Panc1 (cell line): ENCODE data around the gene CABP2. TPM values are rescaled to one million over a fixed set of nuclear protein-coding genes. Genes with fewer than 3 reads are reported as not detected.
A peak's percentile ranks its signal among the peaks of the same experiment; 100 is the strongest.

ENCODE experiments used
- ATAC-seq: fragments of 200-7000 bp; cut with Tn5 transposase; 2 replicates; pipeline ENCODE4 v1.9.1; 2020; ENCODE audit warnings: mild to moderate bottlenecking, moderate library complexity
- Bru-seq: library from RNA; stranded (reverse); fragments of 400-500 nt; gene quantifications from one replicate; lab custom pipeline; 2021; lab: Mats Ljungman, UMichigan
- BruChase-seq, 2 experiments: library from RNA; stranded (reverse); fragments of 400-500 nt; gene quantifications; one replicate each; lab custom pipeline; 2021; lab: Mats Ljungman, UMichigan
- BruUV-seq: library from RNA; stranded (reverse); fragments of 400-500 nt; replicated peaks from 2 replicates; lab custom pipeline; 2021; lab: Mats Ljungman, UMichigan
- CTCF ChIA-PET: fragments of 300-600 bp; sonication (Branson Sonifier 250); formaldehyde crosslinking; loops from one replicate; lab custom pipeline; 2022; ENCODE audit warnings: antibody characterized with exemption; lab: Charles Lee
- POLR2A ChIA-PET: fragments of 300-600 bp; sonication (Branson Sonifier 250); formaldehyde crosslinking; loops from one replicate; lab custom pipeline; 2022; ENCODE audit warnings: antibody characterized with exemption; lab: Charles Lee
- DNase-seq: peaks from one replicate; pipeline ENCODE4 v3.0.0-alpha.2; 2010; ENCODE audit warnings: low read depth, low spot score
- H3K27ac ChIP-seq: 2 replicates; pipeline ENCODE4 v1.5.1; 2011; ENCODE audit warnings: mild to moderate bottlenecking, low read length, inconsistent platforms
- H3K27me3 ChIP-seq: fragments of 200-500 bp; sonication (Bioruptor generic); 2 replicates; pipeline ENCODE4 v1.6.0; 2014; ENCODE audit warnings: low read length, inconsistent platforms; ENCODE audit not compliant: control insufficient read depth, insufficient read depth
- H3K36me3 ChIP-seq: fragments of 200-500 bp; sonication (Bioruptor generic); 2 replicates; pipeline ENCODE4 v1.5.1; 2014; ENCODE audit warnings: inconsistent platforms, mild to moderate bottlenecking, low read length, moderate library complexity; ENCODE audit not compliant: control insufficient read depth, insufficient read depth
- H3K4me1 ChIP-seq: 2 replicates; pipeline ENCODE4 v1.5.1; 2011; ENCODE audit warnings: inconsistent platforms, mild to moderate bottlenecking, low read length, moderate library complexity; ENCODE audit not compliant: control insufficient read depth, insufficient read depth
- H3K4me3 ChIP-seq, 2 experiments: 2 replicates each; pipeline ENCODE4 v1.5.1; 2011 to 2012; ENCODE audit warnings: low read depth in 2 of 2, low read length in 2 of 2, mild to moderate bottlenecking in 2 of 2, inconsistent platforms in 1 of 2, moderate library complexity in 1 of 2
- H3K9me3 ChIP-seq: fragments of 200-500 bp; sonication (Bioruptor generic); 2 replicates; pipeline ENCODE4 v1.5.1; 2014; ENCODE audit warnings: low read depth, mild to moderate bottlenecking, inconsistent platforms, low read length, moderate library complexity; ENCODE audit not compliant: control insufficient read depth, insufficient read depth
- CTCF ChIP-seq: fragments of 450-650 bp; IDR thresholded peaks from 2 replicates; pipeline ENCODE4 v1.5.1; 2017; ENCODE audit warnings: mild to moderate bottlenecking
- POLR2AphosphoS5 ChIP-seq: IDR thresholded peaks from 2 replicates; pipeline ENCODE4 v1.6.1; 2012; ENCODE audit warnings: mild to moderate bottlenecking, low read depth, low read length, moderate library complexity
- REST ChIP-seq, 2 experiments: IDR thresholded peaks; 2 replicates each; pipeline ENCODE4 v1.6.1; 2011 to 2012; ENCODE audit warnings: low read depth in 2 of 2, control low read depth in 1 of 2, low read length in 1 of 2, mild to moderate bottlenecking in 1 of 2, moderate library complexity in 1 of 2; ENCODE audit not compliant: insufficient read depth in 1 of 2
- SIN3A ChIP-seq: IDR thresholded peaks from 2 replicates; pipeline ENCODE4 v1.6.1; 2012; ENCODE audit warnings: low read depth, mild to moderate bottlenecking, low read length, moderate library complexity, borderline replicate concordance; ENCODE audit not compliant: insufficient read depth
- TCF7L2 ChIP-seq: IDR thresholded peaks from 2 replicates; pipeline ENCODE4 v1.6.1; 2011; ENCODE audit warnings: mild to moderate bottlenecking, low read depth, low read length, inconsistent platforms
- in situ Hi-C: cut with HindIII; loops from 2 replicates; pipeline ENCODE4 v1.10.0; 2016; ENCODE audit warnings: low sequenced_read_pairs, low pct_unique_long_range_greater_than_20kb
- intact Hi-C: fragments of 100-400 bp; cut with micrococcal nuclease; formaldehyde crosslinking; loops from one replicate; pipeline ENCODE4 v1.10.0; 2022; ENCODE audit not compliant: unreplicated experiment
- long read RNA-seq: library from polyadenylated mRNA; unstranded; transcript quantifications from one replicate; pipeline ENCODE4 v2.0.0, GENCODE V29; 2021; ENCODE audit not compliant: unreplicated experiment
- polyA plus RNA-seq: library from polyadenylated mRNA; unstranded; fragments of >200 nt; gene quantifications from one replicate; pipeline ENCODE4 v1.2.1, GENCODE V29; 2012; ENCODE audit warnings: missing spikeins; ENCODE audit not compliant: insufficient read length
- total RNA-seq: library from RNA; stranded (reverse); gene quantifications from one replicate; pipeline ENCODE4 v1.2.1, GENCODE V29; 2021; ENCODE audit not compliant: unreplicated experiment

Gene CABP2
- total RNA-seq (not detected), Bru-seq, nascent RNA (not detected), BruChase-seq, experiment 1, labeled RNA remaining after a 2-hour chase (not detected), BruChase-seq, experiment 2, labeled RNA remaining after a 6-hour chase (not detected)
- polyA plus RNA-seq, result not detected
- long read RNA-seq, result 0 reads

- ChIA-PET CTCF (no interaction called here), POLR2A (no interaction called here)
- Histone ChIP-seq H3K4me3 (no peak within 1 kb of the TSS), H3K36me3 (no peaks in the 10 kb centered on the region), H3K4me1 (peaks cover 3% of the 10 kb centered on the region; the same call in 1 of the 2 replicates), H3K27ac (no peak within 1 kb of the TSS), H3K27me3 (no peaks in the 10 kb centered on the region), H3K9me3 (no peaks in the 10 kb centered on the region)
- BruUV-seq, result no TSS peak
- TF ChIP-seq REST (IDR thresholded peaks at IDR 0.05; ENCODE audit: insufficient read depth in 1 of 2, low read depth in 2 of 2, low read length in 1 of 2) (no peak), TCF7L2 (no peak)
- in situ Hi-C loops, result no loop called here
- intact Hi-C loops, result no loop called here
- ATAC-seq (0 out of 2 replicates have a peak, but pooled peaks have one; percentile 40), DNase-seq (no peak)
Observed at GRCh38 chr11:67522844-67523555, at the start of gene CABP2. Gene CABP2 (minus strand): TSS chr11:67523446. CDS start chr11:67523326, 120 bp downstream.

- intact Hi-C loops (no loop called here), in situ Hi-C loops (no loop called here)
- H3K36me3 ChIP-seq, result no peaks in the 10 kb centered on the region
- H3K27ac ChIP-seq, result no peak overlapping the region
- ChIA-PET POLR2A (interaction anchor here (0.6 kb wide), 1 partner anchor 92 kb away, joined by 3 read pairs; no protein-coding TSS in a partner anchor), CTCF (interaction anchor here (0.7 to 1.1 kb wide), 3 partner anchors 10 to 219 kb away, joined by 3 to 4 read pairs (median 3); partner anchors contain the start of gene GSTP1)
- BruUV-seq, result no TSS peak
- DNase-seq, result no peak
- no peaks in the 10 kb centered on the region; the same call in 1 of the 2 replicates for H3K9me3 ChIP-seq
- TF ChIP-seq REST (IDR thresholded peaks at IDR 0.05; ENCODE audit: insufficient read depth in 1 of 2, low read depth in 2 of 2, low read length in 1 of 2), result no peak
- TF ChIP-seq SIN3A, result no peak
- TF ChIP-seq POLR2AphosphoS5, result no peak
- TF ChIP-seq TCF7L2, result no peak
- TF ChIP-seq CTCF, result peak; percentile 96
- peak; percentile 86 for ATAC-seq
- H3K27me3 ChIP-seq, result no peaks in the 10 kb centered on the region; the same call in 1 of the 2 replicates
- H3K4me1 ChIP-seq, result no peaks in the 10 kb centered on the region
- H3K4me3 ChIP-seq, result no peak overlapping the region
Observed at GRCh38 chr11:67572747-67573419, 49.6 kb upstream of the CABP2 start.
